Renal cortex interstitium (tissue), 11 donors: ENCODE measurements around the gene TSPAN9. TPM values are rescaled to one million over a fixed set of nuclear protein-coding genes. Genes with fewer than 3 reads are reported as not detected.

Experiments used
- DNase-seq, 11 donors: peaks; one replicate each; pipeline ENCODE4 v3.0.0-alpha.2; 2013; ENCODE audit warnings: low read depth in 9 of 11, low spot score in 4 of 11; ENCODE audit errors: extremely low read depth in 1 of 11
- polyA plus RNA-seq, 3 donors: library from polyadenylated mRNA; unstranded; fragments of 120-200 nt; gene quantifications; one replicate each; pipeline ENCODE4 v1.2.1, GENCODE V29; 2013; ENCODE audit not compliant: insufficient read length in 3 of 3

Gene TSPAN9
- polyA plus RNA-seq, 3 donors: 78.2 to 90.6 (median 83.2) TPM

DNA sequence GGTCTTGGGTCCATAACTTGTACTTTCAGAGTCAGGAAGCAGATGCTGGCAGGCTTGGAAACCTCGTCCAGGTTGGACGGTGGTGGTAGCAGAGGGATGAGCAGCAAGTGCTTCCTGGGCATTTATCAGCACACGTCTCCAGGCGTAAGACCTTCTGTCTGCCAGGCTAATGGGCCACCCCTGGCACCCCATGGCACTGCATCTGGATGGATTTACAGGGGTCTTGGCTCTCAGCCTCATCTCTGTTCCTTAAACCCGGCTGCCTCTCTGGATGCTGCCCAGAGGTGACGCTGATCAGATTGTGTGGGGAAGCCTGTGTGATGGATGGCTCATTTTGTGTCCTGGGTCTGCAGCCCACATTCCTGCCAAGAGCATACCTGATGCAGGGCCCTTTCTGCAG lies 145.1 kb downstream of the TSPAN9 start:
- DNase-seq: no peak

DNA sequence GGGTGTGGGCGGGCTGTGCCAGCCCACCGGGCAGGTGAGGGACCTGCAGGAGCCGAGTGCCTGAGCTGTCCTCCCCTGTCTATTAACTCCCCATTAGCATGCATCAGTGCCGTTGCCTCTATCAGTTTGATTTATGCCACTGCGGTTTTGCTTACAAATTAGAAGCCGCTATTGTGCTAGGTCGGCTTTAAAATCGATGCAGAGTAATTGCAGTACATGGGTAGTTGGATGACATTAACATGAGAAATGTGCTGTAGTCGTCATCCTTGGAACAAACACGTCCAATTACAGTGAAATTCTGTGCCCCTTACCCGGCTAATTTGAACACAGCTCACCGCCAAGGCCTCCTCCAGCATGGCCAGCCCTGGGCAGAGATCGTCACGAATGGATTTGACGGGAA lies 145.8 kb downstream of the TSPAN9 start:
- no peak for DNase-seq

DNA sequence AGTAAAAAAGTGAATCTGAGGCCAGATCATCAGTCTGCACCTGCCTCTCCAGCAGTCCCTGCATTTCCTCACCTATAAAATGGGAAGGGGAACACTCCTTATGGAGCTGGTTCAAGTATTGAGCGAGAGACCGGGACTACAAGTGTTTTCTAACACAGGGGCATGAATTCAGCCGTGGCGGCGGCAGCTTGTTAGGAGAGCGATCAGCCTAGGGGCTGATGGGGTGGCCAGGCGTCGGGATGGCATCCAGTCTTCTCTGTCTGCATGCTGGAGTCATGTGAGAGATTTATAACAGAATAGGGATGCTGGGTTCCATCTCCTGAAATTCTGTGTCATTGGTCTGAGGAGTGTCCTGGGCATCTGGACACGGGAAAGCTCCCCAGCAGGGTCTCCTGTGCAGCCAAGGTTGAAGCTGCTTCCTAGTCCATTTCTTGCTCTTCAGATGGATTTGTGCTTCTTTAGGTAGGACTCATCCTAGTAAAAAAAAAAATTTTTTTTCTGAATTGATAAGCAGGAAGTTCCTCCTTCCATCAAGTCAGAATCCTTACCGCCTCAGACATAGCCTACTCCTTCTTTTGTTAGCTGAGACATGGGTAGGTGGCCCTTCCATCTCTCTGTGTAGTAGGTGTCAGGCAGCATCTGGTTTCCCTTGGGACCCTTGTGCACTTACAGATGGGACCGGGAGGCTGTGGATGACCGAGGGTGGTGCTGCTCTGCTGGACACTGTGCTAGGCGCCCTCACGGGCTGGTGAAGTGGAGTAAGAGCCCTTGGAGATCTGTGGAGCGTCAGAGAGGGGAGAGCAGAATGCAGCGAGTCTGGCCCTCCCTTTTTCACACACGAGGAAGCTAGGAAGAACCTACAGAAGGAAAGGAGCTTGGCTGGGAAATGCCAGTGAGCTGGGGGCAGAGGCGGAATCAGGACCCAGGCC lies 146.7 kb downstream of the TSPAN9 start:
- DNase-seq: no peak

DNA sequence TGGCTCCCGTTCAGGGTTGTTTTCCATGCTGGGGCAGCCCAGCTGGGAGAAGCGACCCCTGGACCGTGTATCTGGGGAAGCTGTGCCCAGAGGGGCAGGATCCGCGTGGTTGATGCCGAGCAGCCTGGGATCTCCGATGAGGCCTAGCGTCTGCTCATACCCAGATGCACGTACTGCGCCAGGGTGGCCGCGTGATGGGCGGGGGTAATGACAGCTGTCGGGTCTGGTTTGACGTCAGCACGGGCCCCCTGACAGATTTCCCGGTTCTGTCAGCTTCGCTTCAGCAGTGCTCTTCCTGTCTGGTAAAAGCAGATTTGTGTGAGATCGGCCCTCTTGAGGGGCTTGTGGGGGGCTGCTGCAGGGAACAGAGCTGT lies 147.3 kb downstream of the TSPAN9 start:
- no peak for DNase-seq

DNA sequence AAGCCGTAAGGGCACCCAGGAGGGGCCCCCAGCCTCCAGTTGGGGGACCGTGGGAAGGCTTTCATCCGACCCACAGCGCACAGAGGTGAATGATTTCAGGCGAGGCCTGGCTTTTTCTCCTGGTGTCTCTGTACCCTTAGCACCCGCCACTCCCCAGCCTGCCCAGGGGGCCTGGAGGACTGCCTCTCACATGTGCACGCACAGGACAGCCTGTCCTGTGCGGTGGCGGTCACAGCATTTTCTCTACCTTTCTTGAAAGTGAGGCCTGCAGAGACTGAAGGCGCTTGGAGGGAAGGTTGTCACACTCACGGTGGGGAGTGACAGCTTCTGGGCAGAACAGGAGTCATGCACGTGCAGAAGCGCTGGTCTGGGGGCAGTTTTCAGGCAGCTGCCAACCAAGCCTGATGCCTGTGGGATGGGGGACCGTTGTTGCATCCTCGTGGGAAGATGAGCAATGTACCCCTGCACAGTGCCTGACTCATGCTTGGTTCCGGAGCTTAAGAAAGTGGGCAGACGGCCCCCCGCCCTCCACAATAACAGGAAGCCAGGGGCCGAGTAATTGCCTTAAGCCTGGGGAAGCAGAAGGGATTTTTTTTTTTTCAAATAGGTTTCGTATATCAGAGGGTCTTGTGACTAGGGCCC lies 148.1 kb downstream of the TSPAN9 start:
- no peak for DNase-seq

DNA sequence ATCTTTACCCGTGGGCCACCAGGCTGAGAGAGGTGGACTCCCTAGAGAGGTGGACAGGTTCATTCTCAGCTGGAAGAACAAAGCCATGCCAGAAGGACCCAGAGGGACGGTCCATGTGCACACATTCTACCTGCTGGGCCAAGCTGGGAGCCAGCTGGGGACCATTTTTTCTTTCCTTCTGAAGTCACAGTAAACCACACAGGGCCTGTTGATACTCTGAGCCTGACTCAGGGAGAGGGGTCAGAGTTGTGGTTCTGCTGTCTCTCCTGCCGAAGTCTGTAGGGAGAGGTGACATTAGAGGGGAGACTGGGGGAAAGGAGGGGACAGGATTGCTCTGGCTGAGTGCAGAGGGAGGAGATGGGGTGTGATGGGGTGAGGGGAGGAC lies 148.6 kb downstream of the TSPAN9 start:
- DNase-seq: no peak

DNA sequence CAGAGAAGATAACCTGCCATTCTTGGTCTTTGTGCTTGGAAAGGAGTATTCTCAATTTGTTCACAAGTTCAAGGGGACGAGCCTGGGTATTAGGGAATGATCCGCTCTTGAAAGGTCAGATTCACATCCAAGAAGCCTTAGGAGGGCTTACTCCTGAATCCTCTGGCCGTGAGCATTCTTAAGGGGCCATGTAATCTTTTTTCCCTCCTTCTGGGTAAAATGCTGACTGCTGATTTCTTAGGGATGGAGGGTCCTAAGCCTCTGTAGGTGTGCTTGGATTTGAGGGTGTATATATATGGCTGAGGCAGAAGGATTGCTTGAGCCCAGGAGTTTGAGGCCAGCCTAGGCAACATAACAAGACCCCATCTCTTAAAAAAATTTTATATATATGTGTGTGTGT lies 149.1 kb downstream of the TSPAN9 start:
- DNase-seq: no peak

DNA sequence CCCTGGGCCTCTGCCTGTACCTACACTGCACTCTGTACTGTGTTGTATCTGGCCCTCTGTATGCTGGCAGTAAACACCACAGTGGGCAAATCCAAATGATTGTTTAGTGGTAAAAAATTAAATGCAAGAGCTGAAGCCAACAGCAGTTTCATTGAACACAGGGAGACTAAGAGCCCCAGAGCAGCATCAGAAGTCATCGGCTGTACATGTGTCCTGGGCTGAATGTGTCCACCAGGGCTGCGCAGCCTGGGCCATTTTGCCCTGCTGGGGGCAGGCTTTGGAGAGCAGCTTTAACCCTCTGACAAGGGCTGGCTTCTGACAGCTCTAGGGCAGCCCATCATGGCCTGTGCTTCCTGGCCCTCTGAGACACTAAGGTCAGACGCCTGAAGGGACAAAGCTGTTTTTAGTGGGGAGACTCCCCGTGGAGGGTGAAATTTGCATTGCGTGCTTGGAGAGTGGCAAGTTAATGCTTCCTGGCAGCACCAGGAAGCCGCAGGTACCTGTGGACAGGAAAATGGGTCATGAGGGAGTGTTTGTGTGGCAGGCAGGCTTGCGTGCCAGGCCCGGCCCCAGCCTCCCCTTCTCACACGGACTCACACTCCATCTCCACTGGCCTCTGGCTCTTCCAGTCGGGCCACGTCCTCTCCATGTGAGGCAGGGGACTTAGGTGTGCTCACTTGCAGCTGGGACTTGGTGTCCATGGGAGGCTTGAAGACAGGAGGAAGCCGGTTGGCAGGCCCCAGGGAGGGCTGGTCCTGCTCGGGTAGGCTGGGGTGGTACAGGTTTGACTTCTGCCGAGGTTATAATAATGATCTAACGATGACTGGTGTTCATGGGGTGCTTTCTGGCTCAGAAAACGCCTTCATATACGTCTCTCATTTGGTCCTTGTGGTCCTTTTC lies 150.1 kb downstream of the TSPAN9 start:
- DNase-seq: no peak

DNA sequence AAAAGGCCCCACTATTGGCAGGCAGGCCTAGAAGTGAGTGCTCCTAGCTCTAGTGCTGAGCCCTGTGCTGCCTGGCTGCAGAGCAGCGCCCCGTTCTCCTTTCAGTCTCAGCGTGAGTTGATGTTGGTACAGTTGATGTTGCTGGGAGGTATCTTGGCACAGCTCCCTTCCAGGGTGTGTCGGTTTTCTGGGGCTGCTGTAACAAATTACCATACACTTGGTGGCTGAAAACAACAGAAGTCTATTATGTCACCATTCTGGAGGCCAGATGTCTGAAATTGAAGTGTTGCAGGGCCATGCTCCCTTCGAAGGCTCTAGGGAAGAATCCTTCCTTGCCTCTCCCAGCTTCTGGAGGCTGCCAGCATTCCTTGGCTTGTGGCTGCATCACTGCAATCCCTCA lies 151.4 kb downstream of the TSPAN9 start:
- DNase-seq: no peak

DNA sequence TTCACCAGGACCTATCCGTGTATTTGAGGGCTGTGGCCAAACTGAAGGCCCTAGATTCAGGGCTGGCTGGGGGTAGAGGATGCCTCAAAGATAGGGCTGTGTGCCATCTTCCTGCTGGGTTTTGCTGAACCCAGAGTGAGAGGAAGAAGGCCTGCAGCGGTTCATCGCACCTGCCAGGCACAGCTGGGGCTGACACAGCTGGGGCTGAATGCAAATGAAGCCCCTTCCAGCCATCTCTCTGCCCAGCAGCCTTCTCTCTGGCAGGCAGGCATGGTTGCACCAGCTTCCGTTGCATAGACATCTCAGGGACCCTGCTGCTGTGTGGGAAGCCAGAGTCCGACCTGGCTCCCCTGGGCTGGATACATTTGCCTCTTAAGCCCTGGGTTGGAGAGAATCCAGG lies 152.4 kb downstream of the TSPAN9 start:
- DNase-seq: no peak

DNA sequence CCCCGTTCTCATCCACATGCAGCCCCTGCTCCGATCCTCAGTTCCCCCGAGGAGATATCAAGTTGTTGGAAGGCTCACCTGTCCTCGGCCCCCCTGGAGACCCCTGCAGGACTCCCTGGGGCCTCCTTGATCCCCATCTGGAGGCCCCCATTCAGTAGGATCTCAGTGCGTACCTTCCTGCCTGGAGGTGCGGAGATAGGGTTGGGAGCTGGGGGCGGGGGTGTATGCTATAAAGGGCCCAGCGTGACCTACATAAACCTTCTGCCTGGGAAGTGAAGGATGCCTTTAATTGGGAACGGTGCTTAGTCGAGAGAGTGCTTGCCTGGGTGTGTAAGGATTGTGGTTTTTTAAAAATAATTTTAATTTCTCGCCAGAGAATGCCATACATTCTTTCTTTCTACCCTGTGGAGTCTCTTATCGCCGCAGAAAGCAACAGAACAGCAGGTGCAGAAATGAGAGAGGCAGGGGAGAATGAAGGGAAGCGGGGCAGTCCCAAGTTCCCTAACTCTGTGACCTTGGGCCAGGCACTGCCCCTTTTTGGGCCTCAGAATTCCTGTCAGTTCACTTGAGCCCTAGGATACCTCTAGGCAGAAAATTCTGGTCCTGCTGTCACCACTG lies 153.7 kb downstream of the TSPAN9 start:
- DNase-seq: no peak

DNA sequence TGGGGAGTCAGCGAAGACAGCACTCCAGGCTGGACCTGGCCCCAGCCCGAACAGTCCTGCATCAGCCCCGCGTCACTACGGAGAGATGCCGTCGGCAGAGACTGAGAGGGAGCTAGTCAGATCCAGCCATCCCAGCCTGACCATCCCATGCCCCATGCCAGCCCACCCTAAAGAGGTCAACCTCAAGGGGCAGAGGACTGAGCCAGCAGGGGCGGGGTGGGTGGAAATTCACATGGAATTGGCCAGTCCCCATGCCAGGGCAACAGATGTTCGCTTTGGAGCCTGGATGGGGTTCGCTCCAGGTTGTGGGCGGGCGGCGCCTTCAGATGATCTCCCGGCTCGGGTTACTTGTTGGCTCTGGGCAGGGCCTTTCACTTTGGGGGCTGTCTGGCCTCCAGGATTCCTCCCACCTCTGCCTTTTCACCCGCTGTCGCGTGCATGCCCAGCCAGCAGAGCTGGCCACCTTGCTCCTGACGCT lies 154.3 kb downstream of the TSPAN9 start:
- no peak for DNase-seq

DNA sequence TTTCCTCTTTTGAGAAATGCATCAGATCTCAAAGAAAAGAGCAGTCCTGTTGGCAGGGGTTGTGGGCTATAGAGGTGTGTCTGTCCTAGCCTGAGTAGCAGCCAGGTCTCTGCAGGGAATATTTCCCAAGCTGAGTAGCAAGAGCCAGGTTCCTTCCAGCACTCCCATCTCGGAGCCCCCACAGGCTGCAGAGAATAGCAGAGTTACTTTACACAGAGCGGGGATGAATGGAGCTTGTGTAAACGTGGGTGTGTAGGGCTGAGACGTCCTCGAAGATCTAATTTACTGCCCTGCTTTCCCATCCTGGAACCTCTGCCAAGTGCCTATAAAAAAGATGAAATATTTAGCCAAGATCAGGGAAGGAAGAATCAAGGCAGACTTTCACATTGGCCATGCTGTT lies 156.6 kb downstream of the TSPAN9 start:
- DNase-seq: no peak

DNA sequence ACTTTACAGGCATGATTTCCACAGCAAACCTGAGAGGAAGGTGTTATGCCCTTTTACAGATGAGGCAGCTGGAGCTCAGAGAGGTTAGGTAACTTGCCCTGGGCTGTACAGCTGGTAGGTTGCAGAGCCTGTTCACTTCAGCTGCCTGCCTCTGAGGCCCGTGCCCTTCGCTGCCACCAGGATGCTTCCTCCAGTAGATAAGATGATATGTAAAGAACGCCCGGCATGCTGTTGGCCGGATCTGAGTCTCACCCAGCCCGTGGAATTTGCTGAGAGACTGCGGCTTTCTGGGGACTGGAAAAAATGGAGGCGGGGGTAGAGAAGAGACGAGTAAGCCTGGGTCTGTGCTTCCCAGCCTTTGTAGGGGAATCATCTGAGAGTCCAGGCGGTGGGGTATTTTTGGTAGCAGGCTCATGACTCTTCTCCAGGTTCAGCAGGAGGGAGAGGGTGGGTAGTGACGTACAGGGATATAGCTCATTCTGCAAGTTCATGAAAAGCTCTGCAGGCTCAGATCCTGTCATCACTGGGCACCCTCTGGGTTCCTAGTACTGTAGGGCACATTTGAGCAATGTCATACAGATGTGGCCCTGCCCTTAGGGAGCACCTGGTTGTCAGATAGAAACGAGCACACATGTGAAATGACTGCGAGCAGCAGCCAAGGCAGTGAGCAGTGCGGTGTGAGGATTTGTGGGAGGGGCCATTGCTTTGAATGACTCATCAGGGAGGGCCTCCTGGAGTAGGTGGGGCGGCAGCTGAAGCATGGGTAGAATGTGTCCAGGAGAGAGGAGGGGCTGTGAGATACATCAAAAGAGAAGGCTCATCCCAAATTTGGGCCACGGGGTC lies 159.4 kb downstream of the TSPAN9 start:
- DNase-seq: no peak

DNA sequence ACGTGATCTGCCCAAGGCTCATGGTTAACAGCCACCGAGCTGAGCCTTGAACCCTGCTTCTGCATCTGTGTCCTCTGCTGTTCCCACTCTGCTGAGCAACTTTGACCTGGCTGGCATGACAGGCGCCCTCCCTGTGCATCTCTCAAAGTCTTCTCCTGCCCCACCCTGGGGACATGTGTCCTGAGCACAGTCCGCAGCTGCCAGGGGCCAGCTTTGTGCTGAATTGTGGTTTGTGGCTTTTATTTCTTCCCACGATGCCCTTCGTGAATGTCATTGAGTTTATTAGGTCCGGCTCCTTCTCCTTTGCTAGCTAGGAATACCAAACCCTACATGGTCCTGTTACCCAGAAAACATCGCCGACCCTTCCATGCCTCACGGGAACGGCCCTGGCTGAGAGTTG lies 161.0 kb downstream of the TSPAN9 start:
- DNase-seq: no peak

DNA sequence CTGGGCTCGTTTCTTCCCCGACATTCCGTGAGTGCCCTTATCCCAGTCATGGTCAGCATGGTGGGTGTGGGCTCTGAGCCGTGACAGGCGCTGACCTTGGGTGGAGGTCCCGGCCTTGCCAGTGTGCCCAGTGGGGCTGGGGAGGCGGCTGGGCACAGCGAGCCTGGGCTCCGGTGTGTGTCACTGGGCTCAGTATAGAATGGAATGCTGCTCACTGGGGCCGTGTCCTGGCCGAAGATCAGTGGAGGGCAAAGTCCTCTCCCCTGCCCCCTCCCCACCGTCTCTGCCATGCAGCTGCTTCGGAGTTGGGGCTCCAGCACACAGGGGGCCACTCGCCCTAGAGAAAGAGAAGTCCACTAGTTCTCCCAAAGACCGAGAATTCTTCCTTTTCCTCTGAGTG lies 164.4 kb downstream of the TSPAN9 start:
- DNase-seq: no peak

DNA sequence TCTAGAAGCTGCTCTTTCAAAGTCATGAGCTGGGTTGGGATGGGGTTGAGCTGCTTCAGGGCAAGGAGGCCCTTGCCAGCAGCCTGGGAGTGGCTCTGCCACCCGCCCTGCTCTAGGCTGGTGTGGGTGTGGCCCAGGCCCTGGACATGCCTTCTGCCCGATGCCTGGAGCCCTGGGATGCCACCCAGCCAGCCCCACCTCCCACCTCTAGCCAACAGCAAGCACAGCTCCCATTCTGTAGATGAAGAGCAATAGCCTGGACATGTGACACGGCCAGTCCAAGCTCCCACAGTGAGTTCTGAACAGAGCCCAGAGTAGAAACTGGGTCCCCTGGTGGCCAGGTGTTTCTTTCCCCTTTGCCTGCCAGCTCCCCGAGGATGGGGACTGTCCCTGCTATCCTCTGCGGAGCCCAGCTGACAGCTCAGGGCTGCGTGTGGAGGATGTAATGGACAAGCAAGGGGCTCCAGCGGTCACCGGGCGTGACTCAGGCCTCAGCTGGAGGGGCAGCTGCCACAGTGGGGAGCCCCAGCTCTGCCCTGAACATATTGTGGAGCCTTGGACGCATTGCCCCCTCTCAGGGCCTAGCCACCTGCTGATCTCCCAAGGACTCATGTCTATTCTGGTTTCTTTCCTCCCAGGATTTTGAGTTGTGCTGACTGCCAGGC lies 165.2 kb downstream of the TSPAN9 start:
- DNase-seq: no peak
